ENCODE data around the gene AZGP1.
A peak's percentile ranks its signal among the peaks of the same experiment; 100 is the strongest.
"Not testable (repeated sequence)": the region's sequence is repeated elsewhere in the genome, so short reads cannot be mapped to it uniquely, and the experiment has no call there.

The AZGP1 gene

DNA sequence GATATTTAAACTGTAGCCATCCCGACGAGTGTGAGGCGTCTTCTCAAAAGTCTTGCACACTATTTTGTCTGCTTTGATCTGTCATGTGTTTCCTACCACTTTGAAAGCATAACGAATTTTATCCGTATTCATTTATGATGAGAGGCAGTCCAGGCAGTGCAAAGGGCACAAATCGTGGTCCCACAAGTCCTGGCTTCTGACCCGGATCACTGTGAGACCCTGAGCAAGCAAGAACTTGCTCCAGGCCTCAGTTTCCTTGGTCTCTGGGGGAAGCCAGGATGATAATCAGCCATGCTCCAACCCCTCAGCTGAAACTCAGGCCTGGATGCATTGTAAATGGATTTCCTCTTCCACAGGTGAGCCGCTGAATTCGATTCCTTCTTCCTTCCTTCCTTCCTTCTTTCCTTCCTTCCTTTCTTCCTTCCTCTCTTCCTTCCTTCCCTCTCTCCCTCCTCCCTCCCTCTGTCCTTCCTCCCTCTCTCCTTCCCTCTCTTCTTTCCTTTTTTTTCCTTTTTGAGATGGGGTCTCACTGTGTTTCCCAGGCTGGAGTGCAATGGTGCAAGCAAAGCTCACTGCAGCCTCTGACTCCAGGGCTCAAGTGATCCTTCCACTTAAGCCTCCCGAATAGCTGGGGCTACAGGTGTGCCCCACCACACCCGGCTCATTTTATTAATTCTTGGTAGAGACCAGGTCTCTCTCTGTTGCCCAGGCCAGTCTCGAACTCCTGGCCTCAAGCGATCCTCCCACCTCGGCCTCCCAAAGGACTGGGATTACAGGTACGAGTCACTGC lies 21.1 kb upstream of the AZGP1 start:
- no peak for DNase-seq

DNA sequence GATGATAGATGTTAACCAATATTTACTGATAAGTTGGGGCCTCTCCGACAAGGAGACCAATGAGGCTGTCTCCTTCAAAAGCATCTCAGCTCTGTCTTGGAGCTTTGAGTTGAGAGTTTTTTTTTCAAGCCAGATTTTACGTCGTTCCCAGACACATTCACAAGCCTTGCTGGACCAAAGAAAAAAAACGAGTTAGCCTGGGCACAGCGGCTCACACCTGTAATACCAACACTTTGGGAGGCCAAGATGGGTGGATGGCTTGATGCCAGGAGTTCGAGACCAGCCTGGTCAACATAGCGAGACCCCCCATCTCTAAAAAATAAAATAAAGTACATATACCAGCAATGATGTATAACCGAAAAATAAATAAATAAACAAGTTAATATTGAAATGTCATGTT lies 19.0 kb upstream of the AZGP1 start:
- DNase-seq = no peak

DNA sequence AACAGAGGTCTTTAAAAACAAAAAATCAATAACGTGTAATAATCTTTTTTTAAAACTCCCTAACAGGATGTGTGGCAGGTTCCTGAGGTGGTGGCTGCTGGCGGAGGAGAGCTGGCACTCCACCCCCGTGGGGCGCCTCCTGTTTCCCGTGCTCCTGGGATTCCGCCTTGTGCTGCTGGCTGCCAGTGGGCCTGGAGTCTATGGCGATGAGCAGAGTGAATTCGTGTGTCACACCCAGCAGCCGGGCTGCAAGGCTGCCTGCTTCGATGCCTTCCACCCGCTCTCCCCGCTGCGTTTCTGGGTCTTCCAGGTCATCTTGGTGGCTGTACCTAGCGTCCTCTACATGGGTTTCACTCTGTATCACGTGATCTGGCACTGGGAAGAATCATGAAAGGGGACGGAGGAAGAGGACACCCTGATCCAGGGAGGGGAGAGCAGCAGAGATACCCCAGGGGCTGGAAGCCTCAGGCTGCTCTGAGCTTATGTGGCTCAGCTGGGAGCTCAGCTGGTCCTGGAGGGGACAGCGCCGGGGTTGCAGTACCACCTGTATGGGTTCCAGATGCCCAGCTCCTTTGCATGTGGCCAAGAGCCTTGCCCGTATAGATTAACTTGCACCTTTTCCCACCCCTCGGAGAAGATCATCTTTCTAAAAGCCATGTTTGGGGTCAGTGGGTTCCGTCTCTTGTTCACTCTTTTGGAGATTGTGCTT lies 16.7 kb upstream of the AZGP1 start:
- DNase-seq = no peak

DNA sequence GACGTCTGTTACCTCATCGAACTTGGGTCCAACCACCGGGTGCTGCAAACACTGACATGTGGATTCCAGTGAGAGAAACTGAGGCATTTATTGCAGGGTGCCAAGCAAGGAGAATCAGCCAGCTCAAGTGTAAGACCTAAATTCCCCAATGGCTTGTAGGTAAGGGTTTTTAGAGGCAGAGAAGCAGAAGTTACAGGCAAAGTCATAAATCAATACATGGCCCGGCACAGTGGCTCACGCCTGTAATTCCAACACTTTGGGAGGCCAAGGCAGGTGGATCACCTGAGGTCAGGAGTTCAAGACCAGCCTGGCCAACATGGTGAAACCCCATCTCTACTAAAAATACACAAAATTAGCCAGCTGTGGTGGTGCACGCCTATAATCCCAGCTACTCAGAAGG lies 15.7 kb upstream of the AZGP1 start:
- DNase-seq = not testable (repeated sequence)

DNA sequence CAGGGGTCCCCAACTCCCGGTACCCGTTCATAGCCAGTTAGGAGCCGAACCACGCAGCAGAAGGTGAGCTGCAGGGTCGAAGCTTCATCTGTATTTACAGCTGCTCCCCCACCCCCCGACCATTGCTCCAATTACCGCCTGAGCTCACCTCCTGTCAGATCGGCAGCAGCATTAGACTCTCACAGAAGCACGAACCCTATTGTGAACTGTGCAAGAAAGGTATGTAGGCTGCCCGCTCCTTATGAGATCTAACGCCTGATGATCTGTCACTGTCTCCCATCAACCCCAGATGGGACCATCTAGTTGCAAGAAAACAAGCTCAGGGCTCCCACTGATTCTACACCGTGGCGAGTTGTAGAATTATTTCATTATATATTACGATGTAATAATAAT lies 14.6 kb upstream of the AZGP1 start:
- no peak for DNase-seq

DNA sequence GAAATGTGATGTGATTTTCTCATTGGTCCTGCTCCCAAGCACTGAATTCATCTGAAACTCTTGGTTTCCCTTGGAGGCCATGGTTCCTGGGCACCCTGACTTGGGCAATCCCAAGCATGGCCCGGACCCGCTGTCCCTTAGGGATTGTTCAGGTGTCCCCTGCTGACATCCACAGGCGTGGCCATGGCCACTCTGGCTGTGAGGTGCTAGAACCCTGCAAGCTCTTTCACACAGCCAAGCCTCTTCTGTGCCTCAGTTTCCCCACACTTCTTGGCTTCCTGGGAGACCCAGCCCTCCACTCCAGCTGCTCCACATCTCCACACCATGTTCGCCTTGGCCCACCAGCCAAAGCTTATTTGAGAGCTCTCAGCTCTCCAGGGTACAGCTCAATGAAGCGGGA lies 12.0 kb upstream of the AZGP1 start:
- no peak for DNase-seq

GRCh38 chr7:99987306-99987705 lies 11.5 kb upstream of the AZGP1 start:
- DNase-seq = not testable (repeated sequence)

DNA sequence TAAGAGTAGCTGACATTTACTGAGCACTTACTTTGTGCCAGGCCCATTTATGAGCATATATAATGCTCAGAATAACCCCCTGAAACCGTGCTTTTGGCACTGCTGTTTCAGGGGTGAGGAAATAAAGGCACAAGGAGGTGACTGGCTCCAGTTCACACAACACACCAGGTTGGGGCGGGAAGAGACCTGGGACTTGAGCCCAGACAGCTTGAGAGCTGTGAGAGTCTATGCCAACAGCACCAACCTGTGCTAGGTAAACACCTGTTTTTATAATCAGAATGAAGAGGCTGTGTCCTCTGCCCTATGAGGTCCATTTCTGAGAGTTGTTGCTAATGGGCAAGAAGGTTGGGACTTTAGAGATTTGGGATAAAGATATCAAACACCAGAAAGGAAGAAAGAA lies 8.8 kb upstream of the AZGP1 start:
- DNase-seq = no peak

GRCh38 chr7:99981066-99981465 lies 5.2 kb upstream of the AZGP1 start:
- DNase-seq = not testable (repeated sequence)

DNA sequence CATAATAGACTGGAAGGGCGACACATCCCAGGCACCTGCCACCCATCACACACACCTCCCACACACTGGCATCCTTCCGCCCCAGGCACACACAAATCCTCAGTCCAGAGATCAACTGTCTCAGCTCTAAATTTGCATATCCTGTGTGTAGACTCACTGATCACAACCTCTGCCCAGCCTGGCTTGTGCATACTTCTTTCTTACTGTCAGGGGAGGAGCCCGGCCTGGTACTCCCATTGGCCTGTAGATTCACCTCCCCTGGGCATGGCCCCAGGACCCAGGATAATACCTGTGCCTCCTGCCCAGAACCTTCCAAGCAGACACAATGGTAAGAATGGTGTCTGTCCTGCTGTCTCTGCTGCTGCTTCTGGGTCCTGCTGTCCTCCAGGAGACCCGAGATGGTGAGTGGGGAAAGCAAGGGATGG lies 4.6 kb upstream of the AZGP1 start:
- not testable (repeated sequence) for DNase-seq

GRCh38 chr7:99979814-99980225 lies 4.0 kb upstream of the AZGP1 start:
- DNase-seq = peak in 1 of 2 experiments; percentile 5

- no peak for DNase-seq
These were observed 795 bp upstream of the AZGP1 start for GRCh38 chr7:99976626-99977025.

DNA sequence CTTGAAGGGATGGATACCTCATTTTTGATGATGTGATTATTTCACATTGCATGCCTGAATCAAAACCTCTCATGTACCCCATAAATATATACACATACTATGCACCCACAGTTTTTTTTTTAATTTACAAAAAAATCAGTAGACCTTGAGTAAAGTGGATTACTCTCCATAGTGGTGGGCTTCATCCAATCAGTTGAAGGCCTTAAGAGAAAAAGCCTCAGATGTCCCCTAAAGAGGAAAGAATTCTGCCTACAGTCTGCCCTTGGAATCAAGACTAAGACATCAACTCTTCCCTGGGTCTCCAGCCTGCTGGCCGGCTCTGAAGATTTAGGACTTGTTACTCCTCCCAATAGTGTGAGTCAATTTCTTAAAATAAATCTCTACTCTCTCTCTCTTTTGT lies 1.1 kb downstream of the AZGP1 start:
- no peak for DNase-seq

GRCh38 chr7:99973817-99974216 lies 2.0 kb downstream of the AZGP1 start:
- not testable (repeated sequence) for DNase-seq

DNA sequence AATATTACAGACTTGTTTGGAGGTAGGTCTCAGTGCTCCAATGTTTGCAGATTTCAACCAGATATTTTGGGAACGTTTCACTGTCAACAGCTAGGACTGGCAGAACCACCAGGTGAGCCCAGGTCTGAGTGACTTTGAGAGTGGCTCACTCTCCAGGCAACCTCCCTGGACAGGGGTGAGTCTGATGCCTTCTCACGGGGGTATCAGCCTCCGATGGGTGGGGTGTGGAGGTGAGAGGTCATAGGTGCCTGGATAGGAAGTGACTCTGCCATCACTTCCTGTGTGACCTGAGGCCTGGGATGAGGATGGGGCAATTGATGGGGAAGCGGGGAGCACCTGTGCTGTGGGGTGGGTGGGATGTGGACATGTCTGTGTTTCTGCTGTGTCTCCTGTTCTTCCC lies 4.6 kb downstream of the AZGP1 start:
- no peak for DNase-seq

- not testable (repeated sequence) for DNase-seq
These were observed 6.0 kb downstream of the AZGP1 start for GRCh38 chr7:99969813-99970212.

DNA sequence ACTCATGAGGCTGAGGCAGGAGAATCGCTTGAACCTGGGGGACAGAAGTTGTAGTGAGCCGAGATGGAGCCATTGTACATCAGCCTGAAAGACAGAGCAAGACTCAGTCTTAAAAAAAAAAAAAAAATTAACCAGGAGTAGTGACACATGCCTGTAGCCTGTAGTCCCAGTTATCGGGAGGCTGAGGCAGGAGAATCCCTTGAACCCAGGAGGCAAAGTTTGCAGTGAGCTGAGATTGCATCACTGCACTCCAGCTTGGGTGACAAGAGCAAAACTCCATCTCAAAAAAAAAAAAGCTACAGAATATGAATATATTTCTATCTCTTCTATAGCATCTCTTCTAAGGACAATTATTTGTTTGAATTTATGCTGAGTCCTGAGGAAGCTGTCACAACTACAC lies 6.5 kb downstream of the AZGP1 start:
- DNase-seq = no peak

DNA sequence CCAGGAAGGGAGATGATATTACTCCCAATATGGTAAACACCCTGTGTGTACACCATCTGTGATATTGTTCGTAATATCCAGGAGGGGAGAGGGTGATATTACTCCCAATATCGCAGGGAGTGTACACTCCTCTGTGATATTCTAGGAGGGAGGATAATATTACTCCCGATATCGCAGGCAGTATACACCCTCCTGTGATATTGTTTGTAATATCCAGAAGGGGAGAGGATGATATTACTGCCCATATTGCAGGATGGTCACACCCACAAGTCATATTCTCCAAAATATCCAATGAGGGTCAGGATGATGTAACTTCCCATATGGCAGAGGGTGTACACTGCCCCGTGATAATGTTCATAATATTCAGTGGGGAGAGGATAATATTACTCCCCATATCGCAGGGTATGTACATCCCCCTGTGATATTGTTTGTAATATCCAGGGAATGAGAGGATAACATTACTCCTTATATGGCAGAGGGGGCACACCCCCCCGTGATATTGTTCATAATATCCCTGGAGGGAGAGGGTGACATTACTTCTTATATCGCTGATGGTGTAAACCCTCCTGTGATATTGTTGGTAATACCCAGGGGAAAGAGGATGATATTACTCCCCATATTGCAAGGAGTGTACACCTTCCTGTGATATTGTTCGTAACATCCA lies 17.1 kb downstream of the AZGP1 start:
- DNase-seq = no peak

DNA sequence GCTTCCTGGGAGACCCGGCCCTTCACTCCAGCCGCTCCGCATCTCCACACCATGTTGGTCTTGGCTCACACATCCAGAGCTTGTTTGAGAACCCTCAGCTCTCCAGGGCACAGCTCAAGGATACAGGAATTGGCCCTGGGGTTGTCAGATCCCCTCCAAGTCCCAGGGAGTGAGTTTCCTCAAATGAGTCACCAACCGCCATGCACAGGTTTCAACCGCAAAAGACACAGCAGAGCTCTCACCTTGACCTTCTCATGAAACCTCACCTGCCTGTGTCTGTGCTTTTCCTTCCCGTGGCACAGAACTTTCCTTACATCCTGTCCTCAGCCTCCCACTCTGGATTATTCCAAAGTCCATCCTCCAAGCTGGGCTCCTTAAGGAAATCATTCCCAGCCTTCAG lies 20.6 kb downstream of the AZGP1 start:
- DNase-seq = no peak

- DNase-seq = not testable (repeated sequence)
These were observed 21.2 kb downstream of the AZGP1 start for GRCh38 chr7:99954643-99955042.

GRCh38 chr7:99953649-99954048 lies 22.2 kb downstream of the AZGP1 start:
- DNase-seq = no peak

- DNase-seq = not testable (repeated sequence)
These were observed 23.2 kb downstream of the AZGP1 start for GRCh38 chr7:99952649-99953048.

DNA sequence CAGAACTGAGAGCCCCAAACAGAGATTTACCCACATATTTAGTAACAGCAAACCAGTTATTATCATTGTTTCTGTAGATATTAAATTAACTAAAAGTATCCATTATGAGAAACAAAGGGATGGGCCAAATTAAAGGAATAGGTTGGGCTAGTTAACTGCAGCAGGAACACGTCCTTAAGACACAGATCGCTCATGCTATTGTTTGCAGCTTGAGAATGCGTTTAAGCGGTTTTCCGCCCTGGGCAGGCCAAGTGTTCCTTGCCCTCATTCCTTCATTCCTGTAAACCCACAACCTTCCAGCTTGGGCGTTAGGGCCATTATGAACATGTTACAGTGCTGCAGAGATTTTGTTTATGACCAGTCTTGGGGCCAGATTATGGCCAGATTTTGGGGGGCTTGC lies 25.0 kb downstream of the AZGP1 start:
- DNase-seq = not testable (repeated sequence)

All from NCI-H187 (cell line).